Stimulated activated naive CD8-positive, alpha-beta T cell treated with anti-CD3 and anti-CD28 coated beads, Interleukin-15, Interleukin-2, amounts not matched to agents 100 ng/mL and 50 ng/mL, for 24 hours (primary cell): ENCODE measurements around the gene AQP9.

ENCODE experiments used
- H3K27ac Mint-ChIP-seq: one replicate; pipeline ENCODE4 v1.8.0; 2021; ENCODE audit warnings: mild to moderate bottlenecking, mixed read lengths
- H3K27me3 Mint-ChIP-seq: one replicate; pipeline ENCODE4 v1.8.0; 2021; ENCODE audit warnings: mixed read lengths
- H3K36me3 Mint-ChIP-seq: one replicate; pipeline ENCODE4 v1.8.0; 2021; ENCODE audit warnings: low read depth, mixed read lengths
- H3K4me1 Mint-ChIP-seq: one replicate; pipeline ENCODE4 v1.8.0; 2021; ENCODE audit warnings: low read depth, mixed read lengths
- H3K4me3 Mint-ChIP-seq: one replicate; pipeline ENCODE4 v1.8.0; 2021; ENCODE audit warnings: mild to moderate bottlenecking, mixed read lengths
- H3K9me3 Mint-ChIP-seq: one replicate; pipeline ENCODE4 v1.8.0; 2021; ENCODE audit warnings: mixed read lengths

AQP9 gene

GRCh38 chr15:58148633-58149445 is 10.7 kb downstream of the AQP9 start:
- no peaks in the 10 kb centered on the region for H3K9me3 Mint-ChIP-seq
- no peak overlapping the region for H3K4me3 Mint-ChIP-seq
- no peaks in the 10 kb centered on the region for H3K36me3 Mint-ChIP-seq
- H3K27me3 Mint-ChIP-seq, result peaks cover 21% of the 10 kb centered on the region
- H3K27ac Mint-ChIP-seq, result no peak overlapping the region
- H3K4me1 Mint-ChIP-seq, result no peaks in the 10 kb centered on the region

DNA sequence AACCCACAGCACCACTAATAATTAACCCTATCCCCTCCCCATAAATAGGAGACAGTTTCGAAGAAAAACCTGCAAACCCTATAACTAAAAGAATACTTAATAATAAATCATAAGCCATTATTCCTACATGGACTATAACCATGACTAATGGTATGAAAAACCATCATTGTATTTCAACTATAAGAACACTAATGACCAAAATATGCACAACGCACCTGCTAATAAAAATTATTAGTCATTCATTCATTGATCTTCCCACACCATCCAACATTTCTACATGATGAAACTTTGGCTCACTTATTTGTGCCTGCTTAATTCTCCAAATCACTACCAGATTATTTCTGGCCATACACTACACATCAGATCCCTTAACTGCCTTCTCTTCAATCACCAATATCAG is 16.6 kb downstream of the AQP9 start:
- H3K9me3 Mint-ChIP-seq, result no peaks in the 10 kb centered on the region
- H3K27me3 Mint-ChIP-seq, result peaks cover 11% of the 10 kb centered on the region
- H3K4me3 Mint-ChIP-seq, result no peak overlapping the region
- no peaks in the 10 kb centered on the region for H3K4me1 Mint-ChIP-seq
- no peaks in the 10 kb centered on the region for H3K36me3 Mint-ChIP-seq
- H3K27ac Mint-ChIP-seq, result no peak overlapping the region

DNA sequence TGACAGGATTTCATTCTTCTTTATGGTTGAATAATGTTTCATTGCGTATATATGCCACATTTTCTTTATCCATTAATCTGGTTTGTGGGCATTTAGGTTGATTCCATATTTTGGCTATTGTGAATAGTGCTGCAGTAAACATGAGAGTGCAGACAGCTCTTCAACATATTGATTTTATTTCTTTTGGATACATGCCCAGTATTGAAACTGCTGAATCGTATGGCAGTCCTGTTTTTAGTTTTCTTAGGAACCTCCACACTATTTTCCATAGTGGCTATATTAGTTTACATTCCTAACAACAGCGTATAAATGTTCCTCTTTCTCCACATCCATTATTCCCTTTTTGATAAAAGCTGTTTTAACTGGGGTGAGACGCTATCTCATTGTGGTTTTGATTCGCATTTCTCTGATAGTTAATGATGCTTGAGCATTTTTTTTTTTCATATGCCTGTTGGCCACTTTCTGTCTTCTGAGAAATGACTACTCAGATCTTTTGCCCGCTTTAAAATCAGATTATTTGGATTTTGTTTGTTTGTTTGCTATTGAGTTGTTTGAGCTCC is 21.7 kb downstream of the AQP9 start:
- Mint-ChIP-seq H3K36me3 (no peaks in the 10 kb centered on the region), H3K9me3 (no peaks in the 10 kb centered on the region), H3K27me3 (peaks cover 49% of the 10 kb centered on the region), H3K4me1 (no peaks in the 10 kb centered on the region), H3K27ac (no peak overlapping the region), H3K4me3 (no peak overlapping the region)

DNA sequence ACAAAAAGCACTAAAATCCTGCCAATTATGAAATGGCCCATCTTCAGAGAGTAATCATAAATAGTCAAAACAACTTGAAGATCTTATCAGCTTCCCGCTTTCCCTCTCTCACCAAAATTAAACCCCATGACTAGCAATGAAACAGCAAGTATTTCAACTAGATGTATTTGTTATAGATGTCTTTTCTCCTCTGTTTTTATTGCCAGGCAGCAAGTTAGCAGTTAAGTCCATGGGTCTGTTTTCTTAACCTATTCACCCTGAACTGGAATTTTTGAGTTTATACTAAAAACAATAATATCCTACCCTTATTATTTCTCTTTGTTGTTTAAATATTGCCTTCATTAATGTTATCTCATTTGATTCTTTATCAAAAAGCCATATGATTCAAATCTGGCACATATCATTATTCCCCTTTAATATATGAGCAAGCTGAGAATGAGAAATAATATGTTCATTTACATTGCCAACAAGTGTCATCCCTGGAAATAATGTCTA is 23.3 kb downstream of the AQP9 start:
- no peak overlapping the region for H3K27ac Mint-ChIP-seq
- H3K4me3 Mint-ChIP-seq, result no peak overlapping the region
- H3K9me3 Mint-ChIP-seq, result no peaks in the 10 kb centered on the region
- H3K4me1 Mint-ChIP-seq, result no peaks in the 10 kb centered on the region
- peaks cover 51% of the 10 kb centered on the region for H3K27me3 Mint-ChIP-seq
- H3K36me3 Mint-ChIP-seq, result no peaks in the 10 kb centered on the region

- Mint-ChIP-seq H3K27me3 (peaks cover 54% of the 10 kb centered on the region), H3K4me1 (no peaks in the 10 kb centered on the region), H3K36me3 (no peaks in the 10 kb centered on the region), H3K9me3 (no peaks in the 10 kb centered on the region), H3K27ac (no peak overlapping the region), H3K4me3 (no peak overlapping the region)
Measured at GRCh38 chr15:58163985-58164384, 25.8 kb downstream of the AQP9 start.

GRCh38 chr15:58164926-58165325 is 26.7 kb downstream of the AQP9 start:
- Mint-ChIP-seq H3K27ac (no peak overlapping the region), H3K9me3 (no peaks in the 10 kb centered on the region), H3K4me3 (no peak overlapping the region), H3K36me3 (no peaks in the 10 kb centered on the region), H3K4me1 (no peaks in the 10 kb centered on the region), H3K27me3 (peaks cover 45% of the 10 kb centered on the region)

- H3K9me3 Mint-ChIP-seq, result no peaks in the 10 kb centered on the region
- no peak overlapping the region for H3K27ac Mint-ChIP-seq
- H3K36me3 Mint-ChIP-seq, result no peaks in the 10 kb centered on the region
- H3K4me3 Mint-ChIP-seq, result no peak overlapping the region
- H3K27me3 Mint-ChIP-seq, result peaks cover 40% of the 10 kb centered on the region
- no peaks in the 10 kb centered on the region for H3K4me1 Mint-ChIP-seq
Measured at GRCh38 chr15:58165661-58166060, 27.5 kb downstream of the AQP9 start.

DNA sequence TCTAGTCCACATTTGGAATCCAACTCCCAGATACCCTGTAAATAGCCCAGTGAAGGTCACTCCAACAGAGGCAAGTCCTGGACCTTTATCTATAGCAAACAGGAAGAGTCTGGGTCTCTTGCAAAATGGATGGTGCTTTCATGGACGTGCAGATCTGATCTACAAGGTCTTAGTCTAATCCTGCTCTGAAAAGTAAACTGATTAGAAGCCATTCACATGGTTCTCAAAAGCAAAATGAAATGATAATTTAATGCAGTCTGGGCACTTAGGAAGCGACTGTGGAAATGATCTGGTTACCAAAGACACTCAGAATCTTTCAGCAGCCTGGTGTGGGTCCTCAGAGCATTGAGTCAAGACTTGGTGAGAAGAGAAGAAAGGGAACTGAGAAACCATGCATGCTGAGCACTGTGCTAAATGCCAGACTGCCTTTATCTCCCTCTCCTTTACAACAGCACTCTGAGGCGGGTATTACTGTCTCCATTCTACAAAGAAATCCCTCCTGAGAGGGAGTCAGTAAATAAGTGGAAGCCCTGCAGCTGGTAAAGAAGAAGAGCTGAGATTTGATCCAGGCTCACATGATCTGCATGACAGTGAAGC is 29.0 kb downstream of the AQP9 start:
- no peak overlapping the region for H3K4me3 Mint-ChIP-seq
- H3K9me3 Mint-ChIP-seq, result no peaks in the 10 kb centered on the region
- H3K36me3 Mint-ChIP-seq, result no peaks in the 10 kb centered on the region
- peaks cover 29% of the 10 kb centered on the region for H3K27me3 Mint-ChIP-seq
- no peaks in the 10 kb centered on the region for H3K4me1 Mint-ChIP-seq
- no peak overlapping the region for H3K27ac Mint-ChIP-seq

DNA sequence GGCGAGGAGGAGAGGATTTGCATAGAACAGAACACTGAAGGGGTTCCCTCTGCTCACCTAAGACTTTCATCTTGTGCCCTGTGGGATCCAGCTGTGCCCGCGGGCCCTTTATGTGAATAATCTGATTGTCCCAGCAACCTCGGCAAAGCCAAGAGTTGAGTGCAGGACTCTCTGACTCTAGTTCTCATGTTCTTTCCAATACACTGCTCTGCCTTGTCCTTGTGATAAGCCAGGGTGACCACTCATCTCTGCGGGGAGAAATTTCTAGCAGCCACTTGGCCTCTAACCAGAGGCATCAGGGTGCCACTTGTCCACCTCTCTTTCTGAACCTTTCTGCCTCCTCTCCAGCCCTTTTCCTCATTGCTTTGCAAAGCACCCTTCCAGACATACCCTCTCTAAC is 31.8 kb downstream of the AQP9 start:
- Mint-ChIP-seq H3K4me1 (no peaks in the 10 kb centered on the region), H3K9me3 (no peaks in the 10 kb centered on the region), H3K27ac (no peak overlapping the region), H3K27me3 (peaks cover 25% of the 10 kb centered on the region), H3K4me3 (no peak overlapping the region), H3K36me3 (no peaks in the 10 kb centered on the region)

GRCh38 chr15:58171476-58172061 is 33.4 kb downstream of the AQP9 start:
- no peaks in the 10 kb centered on the region for H3K36me3 Mint-ChIP-seq

DNA sequence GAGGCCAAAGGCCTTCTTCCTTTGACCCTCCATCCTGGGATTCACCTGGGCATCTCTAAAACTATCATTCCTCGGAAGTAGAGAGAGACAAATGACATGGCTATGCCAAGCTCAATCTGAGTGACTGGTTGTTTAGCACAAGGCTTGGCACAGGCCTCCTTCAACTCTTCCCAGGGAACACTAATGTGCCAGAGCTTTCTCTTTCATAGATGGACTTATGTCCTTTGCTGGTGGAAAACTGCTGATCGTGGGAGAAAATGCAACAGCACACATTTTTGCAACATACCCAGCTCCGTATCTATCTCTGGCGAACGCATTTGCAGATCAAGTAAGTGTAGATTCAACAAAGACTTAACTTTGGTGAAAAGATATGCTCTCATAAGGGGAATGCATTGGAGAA is 36.5 kb downstream of the AQP9 start:
- H3K4me3 Mint-ChIP-seq, result no peak overlapping the region
- H3K27ac Mint-ChIP-seq, result no peak overlapping the region
- H3K9me3 Mint-ChIP-seq, result no peaks in the 10 kb centered on the region
- H3K27me3 Mint-ChIP-seq, result peaks cover 36% of the 10 kb centered on the region
- no peaks in the 10 kb centered on the region for H3K4me1 Mint-ChIP-seq
- no peaks in the 10 kb centered on the region for H3K36me3 Mint-ChIP-seq

More at GRCh38 chr15:58171476-58172061, 33.4 kb downstream of the AQP9 start:
- Mint-ChIP-seq H3K4me1 (no peaks in the 10 kb centered on the region), H3K9me3 (no peaks in the 10 kb centered on the region), H3K27me3 (peaks cover 32% of the 10 kb centered on the region), H3K27ac (no peak overlapping the region), H3K4me3 (no peak overlapping the region)

GRCh38 chr15:58175955-58176354 is 37.8 kb downstream of the AQP9 start:
- no peaks in the 10 kb centered on the region for H3K9me3 Mint-ChIP-seq
- H3K36me3 Mint-ChIP-seq, result no peaks in the 10 kb centered on the region
- H3K4me1 Mint-ChIP-seq, result no peaks in the 10 kb centered on the region
- peaks cover 45% of the 10 kb centered on the region for H3K27me3 Mint-ChIP-seq
- no peak overlapping the region for H3K27ac Mint-ChIP-seq
- no peak overlapping the region for H3K4me3 Mint-ChIP-seq

DNA sequence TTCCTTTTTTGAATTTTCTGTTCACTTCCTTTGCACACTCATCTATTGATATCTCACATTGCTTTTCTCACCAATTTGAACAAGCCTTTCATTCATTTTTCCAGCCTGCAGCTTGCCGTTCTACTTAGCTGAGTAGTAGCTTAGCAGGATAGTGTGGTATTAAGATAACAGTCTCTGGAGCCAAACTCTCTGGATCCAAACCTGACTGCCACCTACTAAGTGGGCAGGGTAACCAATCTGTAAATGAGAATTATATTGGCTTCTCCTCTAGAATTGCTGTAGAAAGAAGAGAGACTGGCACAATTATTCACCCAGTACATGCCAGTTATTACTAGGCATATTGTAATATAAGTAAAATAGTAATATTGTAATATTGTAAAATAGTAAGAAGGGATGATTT is 40.5 kb downstream of the AQP9 start:
- no peak overlapping the region for H3K4me3 Mint-ChIP-seq
- H3K36me3 Mint-ChIP-seq, result no peaks in the 10 kb centered on the region
- H3K27me3 Mint-ChIP-seq, result peaks cover 47% of the 10 kb centered on the region
- no peaks in the 10 kb centered on the region for H3K4me1 Mint-ChIP-seq
- H3K27ac Mint-ChIP-seq, result no peak overlapping the region
- H3K9me3 Mint-ChIP-seq, result no peaks in the 10 kb centered on the region

GRCh38 chr15:58179206-58179605 is 41.0 kb downstream of the AQP9 start:
- no peak overlapping the region for H3K27ac Mint-ChIP-seq
- peaks cover 48% of the 10 kb centered on the region for H3K27me3 Mint-ChIP-seq
- H3K4me3 Mint-ChIP-seq, result no peak overlapping the region

DNA sequence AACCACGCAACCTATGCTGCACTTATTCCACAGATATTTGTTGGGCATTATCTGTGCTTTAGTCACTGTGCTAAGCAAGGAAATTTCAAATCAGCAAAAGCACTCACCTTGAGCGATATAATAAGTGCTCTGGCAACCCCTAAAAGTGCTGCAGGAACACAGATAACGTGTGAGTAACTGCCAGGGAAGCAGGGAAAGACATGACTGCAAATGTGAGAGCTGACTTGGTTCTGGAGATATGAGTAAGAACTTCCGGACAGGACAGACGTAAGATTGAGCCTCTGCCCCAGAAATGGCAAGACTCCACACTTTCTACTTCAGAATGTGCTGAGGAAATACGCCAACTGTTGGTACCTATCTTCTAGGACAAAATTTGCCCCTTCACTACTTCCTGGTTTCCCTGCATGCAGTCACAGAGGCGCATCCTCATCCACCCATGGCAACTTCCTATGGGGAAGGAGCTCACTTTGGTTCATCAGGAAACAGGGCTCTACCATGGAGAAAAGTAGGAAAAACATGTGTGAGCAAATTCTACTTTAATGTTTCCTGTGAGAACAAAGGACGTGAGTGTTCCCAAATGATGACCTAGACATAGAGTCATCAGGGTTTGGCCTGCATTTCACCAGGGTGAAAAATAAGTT is 41.7 kb downstream of the AQP9 start:
- H3K27me3 Mint-ChIP-seq, result peaks cover 47% of the 10 kb centered on the region
- no peaks in the 10 kb centered on the region for H3K36me3 Mint-ChIP-seq
- H3K9me3 Mint-ChIP-seq, result no peaks in the 10 kb centered on the region
- H3K27ac Mint-ChIP-seq, result no peak overlapping the region
- H3K4me3 Mint-ChIP-seq, result no peak overlapping the region
- H3K4me1 Mint-ChIP-seq, result peaks cover under 1% of the 10 kb centered on the region

More at GRCh38 chr15:58179206-58179605, 41.0 kb downstream of the AQP9 start:
- no peaks in the 10 kb centered on the region for H3K4me1 Mint-ChIP-seq
- no peaks in the 10 kb centered on the region for H3K36me3 Mint-ChIP-seq
- H3K9me3 Mint-ChIP-seq, result no peaks in the 10 kb centered on the region
